K562 (cell line): ENCODE measurements around the gene KCP.

Experiments
- EP300 ChIP-seq: IDR thresholded peaks from 2 replicates; pipeline ENCODE4 v1.6.1; 2012; ENCODE audit warnings: low read length, improper control_type of control experiment
- FOSL1 ChIP-seq: fragments of 200-800 bp; sonication (Bioruptor generic); conservative IDR thresholded peaks from 2 replicates; pipeline ENCODE4 v1.6.1; 2016; ENCODE audit warnings: missing genetic modification characterization, missing compliant biosample characterization
- KLF6 ChIP-seq: fragments of 250-450 bp; sonication (Bioruptor Pico); IDR thresholded peaks from 2 replicates; pipeline ENCODE4 v1.4.0; 2020; ENCODE audit warnings: mild to moderate bottlenecking, moderate library complexity, borderline replicate concordance
- PHF21A ChIP-seq: fragments of 450-650 bp; IDR thresholded peaks from 2 replicates; pipeline ENCODE4 v1.6.1; 2017; ENCODE audit warnings: low read depth, borderline replicate concordance
- SMARCE1 ChIP-seq: fragments of 450-650 bp; IDR thresholded peaks from 2 replicates; pipeline ENCODE4 v1.7.1; 2016; ENCODE audit warnings: mild to moderate bottlenecking
- SUPT5H ChIP-seq: fragments of 450-650 bp; IDR thresholded peaks from 2 replicates; pipeline ENCODE4 v1.6.1; 2016
- ZFX ChIP-seq: sonication (generic); formaldehyde crosslinking; IDR thresholded peaks from 2 replicates; pipeline ENCODE4 v1.8.0; 2022; ENCODE audit warnings: mild to moderate bottlenecking, missing genetic modification reagents, moderate library complexity

- no peak for TF ChIP-seq SUPT5H
- no peak for TF ChIP-seq EP300
- no peak for TF ChIP-seq KLF6 (CRISPR knock-in tag)
- no peak for TF ChIP-seq SMARCE1
- TF ChIP-seq PHF21A: no peak
- TF ChIP-seq FOSL1 (tag): no peak
- no peak for TF ChIP-seq ZFX (CRISPR knock-in tag)
These were observed 9.6 kb upstream of the KCP start for GRCh38 chr7:128919881-128920799.
